Measurements from ENCODE around the gene SECTM1. TPM values are rescaled to one million over a fixed set of nuclear protein-coding genes. Genes with fewer than 3 reads are reported as not detected.

SECTM1 gene
- total and polyA plus RNA-seq, 9 of the 15 experiments (the other 6 are each of a cell fraction or from before 2014, with no cell fraction given) = 0.11 to 0.46 (median 0.18) TPM; not detected in 6

DNA sequence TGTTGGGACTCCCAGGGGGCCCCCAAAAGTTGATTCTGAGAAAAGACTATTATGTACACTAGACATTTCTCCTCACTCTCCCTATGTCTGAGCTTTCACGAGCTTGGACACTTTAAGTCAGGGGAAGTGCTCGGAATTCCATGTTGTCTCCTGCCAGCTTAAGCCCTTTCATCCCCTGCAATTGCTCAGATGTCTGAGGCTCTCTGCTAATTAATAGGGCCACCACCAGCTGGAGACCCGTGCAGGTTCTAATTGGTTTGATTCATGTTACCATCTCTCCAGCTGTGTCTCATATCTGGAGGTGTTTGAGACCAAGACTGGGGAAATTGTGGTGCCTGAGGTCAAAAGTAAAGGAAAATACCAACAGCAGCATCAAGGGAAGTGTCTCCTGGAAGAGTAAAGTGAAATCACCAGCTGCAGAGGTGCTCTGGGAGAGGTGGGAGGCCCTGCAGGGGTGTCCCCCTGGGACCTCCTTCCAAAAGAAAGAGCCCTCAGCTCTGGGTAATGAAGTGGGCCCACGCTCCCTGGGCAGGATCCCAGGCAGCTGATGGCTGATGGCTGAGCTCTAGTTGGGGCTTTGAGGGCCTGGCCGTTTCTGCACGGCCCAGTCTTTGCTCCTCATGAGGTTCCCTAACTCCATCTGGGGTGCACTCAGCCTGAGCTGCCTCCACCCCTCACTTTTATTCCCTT is 32.2 kb upstream of the SECTM1 start:
- no peaks in the 10 kb centered on the region for H4K20me1 ChIP-seq (replicated peaks; ENCODE audit: control insufficient read depth, insufficient read depth, low read length)
- in situ Hi-C loops (cut with MboI) (no loop called here), intact Hi-C loops (cut with micrococcal nuclease) (no loop called here)
- TF ChIP-seq MEF2A (IDR thresholded peaks at IDR 0.05; ENCODE audit: control insufficient read depth, low read depth, low read length) = no peak
- TF ChIP-seq KAT7 (CRISPR knock-in tag; IDR thresholded peaks at IDR 0.05; ENCODE audit: borderline replicate concordance) = no peak
- TF ChIP-seq HNRNPLL (IDR thresholded peaks at IDR 0.05; ENCODE audit: low read depth, low read length, poor library complexity, severe bottlenecking) = no peak
- no peak for TF ChIP-seq ZNF561 (CRISPR knock-in tag; conservative IDR thresholded peaks at IDR 0.05)
- TF ChIP-seq, protein P1, sequence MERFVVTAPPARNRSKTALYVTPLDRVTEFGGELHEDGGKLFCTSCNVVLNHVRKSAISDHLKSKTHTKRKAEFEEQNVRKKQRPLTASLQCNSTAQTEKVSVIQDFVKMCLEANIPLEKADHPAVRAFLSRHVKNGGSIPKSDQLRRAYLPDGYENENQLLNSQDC (CRISPR knock-in tag; IDR thresholded peaks at IDR 0.05) = no peak
- TF ChIP-seq, protein P2, sequence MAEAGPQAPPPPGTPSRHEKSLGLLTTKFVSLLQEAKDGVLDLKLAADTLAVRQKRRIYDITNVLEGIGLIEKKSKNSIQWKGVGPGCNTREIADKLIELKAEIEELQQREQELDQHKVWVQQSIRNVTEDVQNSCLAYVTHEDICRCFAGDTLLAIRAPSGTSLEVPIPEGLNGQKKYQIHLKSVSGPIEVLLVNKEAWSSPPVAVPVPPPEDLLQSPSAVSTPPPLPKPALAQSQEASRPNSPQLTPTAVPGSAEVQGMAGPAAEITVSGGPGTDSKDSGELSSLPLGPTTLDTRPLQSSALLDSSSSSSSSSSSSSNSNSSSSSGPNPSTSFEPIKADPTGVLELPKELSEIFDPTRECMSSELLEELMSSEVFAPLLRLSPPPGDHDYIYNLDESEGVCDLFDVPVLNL (CRISPR knock-in tag; IDR thresholded peaks at IDR 0.05; ENCODE audit: low read depth) = no peak
- H3K9ac ChIP-seq (ENCODE audit: insufficient read depth in 1 of 2, low read depth in 2 of 2, low read length in 2 of 2) = peak overlapping the region in 1 of 2 experiments; percentile 71; a peak in 1 of 4 replicates
- H3K79me2 ChIP-seq (ENCODE audit: control insufficient read depth, insufficient read depth, low read length) = no peaks in the 10 kb centered on the region
- no TSS peak for BruUV-seq (replicated peaks)
- no peak overlapping the region for H3K4me2 ChIP-seq (ENCODE audit: insufficient read depth, low read length)
- DNase-seq (ENCODE audit: extremely low read depth in 1 of 4, low spot score in 3 of 4) (no peak), ATAC-seq (no peak), FAIRE-seq (no peak)
- no peak overlapping the region for H3K27ac ChIP-seq (ENCODE audit: extremely low read depth, low read depth, low read length)
- no peaks in the 10 kb centered on the region for H3K9me1 ChIP-seq (ENCODE audit: control insufficient read depth, insufficient read depth, low read length)
- peaks cover 9 to 14% of the 10 kb centered on the region in 2 experiments; a peak in 4 of 5 replicates for H3K4me1 ChIP-seq (replicated peaks in 1 of 2; ENCODE audit: control insufficient read depth in 2 of 2, insufficient read depth in 2 of 2, low read length in 2 of 2)
- H3K9me3 ChIP-seq (replicated peaks; ENCODE audit: control insufficient read depth, insufficient read depth, low read depth, low read length) = no peaks in the 10 kb centered on the region
- peak overlapping the region; percentile 21; the same call in 1 of the 2 replicates for H2AFZ ChIP-seq (ENCODE audit: low read depth, low read length)
- H3K4me3 ChIP-seq = no peak overlapping the region
- no peaks in the 10 kb centered on the region for H3K36me3 ChIP-seq (ENCODE audit: control insufficient read depth, insufficient read depth, low read length)
- 54% methylated on average over 6 of the region's 6 CpGs for WGBS (ENCODE audit: insufficient coverage, low coverage, missing lambda C conversion rate)
- CTCF ChIA-PET (ENCODE audit: low intra/inter-chr PET ratio) = no interaction called here
- no peaks in the 10 kb centered on the region for H3K27me3 ChIP-seq (ENCODE audit: control insufficient read depth in 2 of 2, insufficient read depth in 2 of 2, low read length in 2 of 2)
- POLR2A ChIA-PET = interaction anchor here (0.5 to 3.8 kb wide), 7 partner anchors 8 to 391 kb away, joined by 3 to 27 read pairs (median 4); no protein-coding TSS in a partner anchor
